Heart left ventricle (tissue), 16 donors: ENCODE data around the gene ECHDC1. TPM values are rescaled to one million over a fixed set of nuclear protein-coding genes. Genes with fewer than 3 reads are reported as not detected.

Source experiments
- ATAC-seq, 4 donors: fragments of 200-7000 bp; cut with Tn5 transposase; one replicate each; pipeline ENCODE4 v1.9.1; 2020 to 2022; ENCODE audit warnings: moderate library complexity in 4 of 4, mild to moderate bottlenecking in 3 of 4, moderate number of reproducible peaks in 1 of 4
- DNase-seq, 5 donors: peaks; one replicate each; pipeline ENCODE4 v3.0.0-alpha.2; 2020
- H3K27ac ChIP-seq, 12 donors: fragments of 200-600 bp; sonication (generic) in 4 of 12; one replicate each; pipeline versions ENCODE4 v1.5.0 to v1.8.0; 2016 to 2022; ENCODE audit warnings: mild to moderate bottlenecking in 2 of 12
- H3K27me3 ChIP-seq, 9 donors: fragments of 200-600 bp; sonication (generic) in 2 of 9; one replicate each; pipeline versions ENCODE4 v1.5.1 to v1.8.0; 2016 to 2022; ENCODE audit warnings: mild to moderate bottlenecking in 3 of 9
- H3K36me3 ChIP-seq, 9 donors: fragments of 200-600 bp; sonication (generic) in 2 of 9; one replicate each; pipeline versions ENCODE4 v1.5.0 to v1.8.0; 2018 to 2022; ENCODE audit warnings: mild to moderate bottlenecking in 2 of 9
- H3K4me1 ChIP-seq, 12 donors: fragments of 200-600 bp; sonication (generic) in 4 of 12; one replicate each; pipeline versions ENCODE4 v1.5.0 to v1.8.0; 2016 to 2022; ENCODE audit warnings: mild to moderate bottlenecking in 3 of 12
- H3K4me3 ChIP-seq, 12 donors: fragments of 200-600 bp; sonication (generic) in 4 of 12; one replicate each; pipeline versions ENCODE4 v1.5.0 to v1.8.0; 2017 to 2022; ENCODE audit warnings: mild to moderate bottlenecking in 9 of 12, moderate library complexity in 4 of 12
- H3K9me3 ChIP-seq, 12 donors: fragments of 200-600 bp; sonication (generic) in 4 of 12; one replicate each; pipeline versions ENCODE4 v1.5.0 to v1.8.0; 2016 to 2022; ENCODE audit warnings: mild to moderate bottlenecking in 1 of 12
- CTCF ChIP-seq, 12 donors: fragments of 200-600 bp; sonication (generic) in 4 of 12; IDR thresholded peaks; one replicate each; pipeline versions ENCODE4 v1.5.0 to v1.8.0; 2018 to 2022; ENCODE audit warnings: antibody characterized with exemption in 12 of 12, mild to moderate bottlenecking in 5 of 12
- POLR2A ChIP-seq, 2 donors: fragments of 450-650 bp; IDR thresholded peaks; one replicate each; pipeline ENCODE4 v1.6.1; 2017; ENCODE audit warnings: antibody characterized with exemption in 2 of 2, mild to moderate bottlenecking in 2 of 2, moderate library complexity in 2 of 2
- WGBS, 4 donors: extraction: QIAGEN DNeasy Blood & Tissue Kit in 2 of 4; methylation state at CpG; one replicate each; pipeline versions ENCODE4 v1.1.5 to v1.1.7; 2013 to 2018; 5-methylcytosine and 5-hydroxymethylcytosine counted together
- intact Hi-C, 10 donors: fragments of 100-400 bp; cut with DNase I; formaldehyde crosslinking; loops; one replicate each; pipeline versions ENCODE4 v1.11.1 to v1.14.2; 2022
- polyA plus RNA-seq, 2 donors: library from polyadenylated mRNA; stranded (reverse); fragments of 200-250 nt; gene quantifications; one replicate each; pipeline ENCODE4 v1.2.3, GENCODE V29; 2013
- total RNA-seq, 9 donors: library from RNA; depleted of rRNA in 2 of 9; stranded (reverse); fragments of >200 nt in 2 of 9; fragmentation: NEBNext Ultra II Directional in 3 of 9; extraction: Animal tissue kit (Norgen Biotek cat#: 25700) in 3 of 9; gene quantifications; one replicate each; pipeline versions ENCODE4 v1.1.0 to v1.2.4, GENCODE V29; 2016 to 2023
- donor health status: ischemic (EF 13 %, LVEDD 7.1; RV severe dilation, severe dysfunction).
- donor health status: healthy with polysubstance abuse.
- donor health status: DM: no; HTN: yes; CAD: no.
- donor health status: DM: no; HTN: no; CAD: no.
- donor health status: ischemic (EF 25% LVEDD 6.9; RV normal size, moderate dysfunction).
- donor health status: ischemic (EF 25% LVEDD 5.7; RV mildly dilated, moderate dysfunction).
- donor health status: healthy.
- donor health status: DM: yes; HTN: yes; CAD: no.
- donor health status: ischemic (EF 35%, LVEDD 5.7; RV mildly dilated, moderate dysfunction).
- donor health status: nonischemic (EF 11% LVEDD 7.7; RV severe dilation, severe dysfunction).
- donor health status: DM: yes; HTN: yes; CAD: no.
- donor health status: PGD.
- donor health status: ischemic (EF 29% LVEDD 5.4; RV normal size, mild dysfunction).
- donor health status: nonischemic (EF 23%, LVEDD 6.1; RV moderate dilation, normal function).

The ECHDC1 gene
- total and polyA plus RNA-seq, 11 donors = 24.3 to 51.3 (median 35.2) TPM

GRCh38 chr6:127243501-127243900, 99.9 kb downstream of the ECHDC1 start:
- 56 to 67% (median 63%) methylated on average over 1 of the region's 1 CpG for WGBS, 4 donors
- H3K27ac ChIP-seq = no peak overlapping the region
- no peak overlapping the region for H3K4me3 ChIP-seq
- DNase-seq (no peak), ATAC-seq (no peak)
- intact Hi-C loops = no loop called here
- no peak for TF ChIP-seq CTCF (IDR thresholded peaks at IDR 0.05)
- no peak for TF ChIP-seq POLR2A (IDR thresholded peaks at IDR 0.05)
- no peaks in the 10 kb centered on the region for H3K4me1 ChIP-seq
- no peaks in the 10 kb centered on the region for H3K36me3 ChIP-seq
- H3K27me3 ChIP-seq = peaks cover 0 to 2% (median 0%) of the 10 kb centered on the region in 9 donors
- H3K9me3 ChIP-seq = no peaks in the 10 kb centered on the region

Other genes with a start within 250 kb of the ECHDC1 start
- 1 to 10 TPM in 2 of 9 donors, under 1 TPM in 6, not detected in 1; 0.16 to 2.1 (median 0.48) TPM for gene RSPO3, start 224.9 kb downstream of the ECHDC1 start, total RNA-seq
- gene RSPO3, start 224.9 kb downstream of the ECHDC1 start, polyA plus RNA-seq = under 1 TPM; 0.15 to 0.42 TPM
- gene RNF146, start 76.7 kb downstream of the ECHDC1 start, total RNA-seq = 10 to 100 TPM; 41.0 to 78.9 (median 47.9) TPM
- 10 to 100 TPM; 25.5 to 27.7 TPM for gene RNF146, start 76.7 kb downstream of the ECHDC1 start, polyA plus RNA-seq
- 1 to 10 TPM in 6 of 9 donors, under 1 TPM in 3; 0.28 to 3.3 (median 1.2) TPM for gene KIAA0408, start 115.8 kb upstream of the ECHDC1 start, total RNA-seq
- gene KIAA0408, start 115.8 kb upstream of the ECHDC1 start, polyA plus RNA-seq = under 1 TPM; 0.39 to 0.57 TPM
- not detected for gene C6orf58, start 233.6 kb upstream of the ECHDC1 start, total RNA-seq
- gene C6orf58, start 233.6 kb upstream of the ECHDC1 start, polyA plus RNA-seq = not detected